A673 (cell line): Measurements from ENCODE around the gene VSTM2A.

ENCODE experiments used
- CTCF ChIP-seq: fragments of 300-800, 200-600 bp; sonication (generic); conservative IDR thresholded peaks from 2 replicates; pipeline ENCODE4 v1.5.1; 2017; ENCODE audit warnings: low read depth, mild to moderate bottlenecking, antibody characterized with exemption, low read length, moderate library complexity, mixed read lengths
- EZH2 ChIP-seq: fragments of 200-600 bp; sonication (generic); IDR thresholded peaks from 2 replicates; pipeline ENCODE4 v1.6.1; 2017; ENCODE audit warnings: borderline replicate concordance, low read depth, mild to moderate bottlenecking, mixed read lengths, antibody characterized with exemption, low read length; ENCODE audit not compliant: poor library complexity, severe bottlenecking

GRCh38 chr7:54556121-54556520 is 13.9 kb downstream of the VSTM2A start:
- no peak for TF ChIP-seq CTCF
- no peak for TF ChIP-seq EZH2
